NCI-H510A treated with DMSO at 0.1 percent for 48 hours (cell line): Measurements from ENCODE around the gene TIMM50.
A peak's percentile ranks its signal among the peaks of the same experiment; 100 is the strongest.

ENCODE experiments used
- DNase-seq: peaks from one replicate; lab custom pipeline; 2025; lab: John Stamatoyannopoulos, UW

The TIMM50 gene

GRCh38 chr19:39533003-39533512 is 52.4 kb downstream of the TIMM50 start:
- no peak for DNase-seq

DNA sequence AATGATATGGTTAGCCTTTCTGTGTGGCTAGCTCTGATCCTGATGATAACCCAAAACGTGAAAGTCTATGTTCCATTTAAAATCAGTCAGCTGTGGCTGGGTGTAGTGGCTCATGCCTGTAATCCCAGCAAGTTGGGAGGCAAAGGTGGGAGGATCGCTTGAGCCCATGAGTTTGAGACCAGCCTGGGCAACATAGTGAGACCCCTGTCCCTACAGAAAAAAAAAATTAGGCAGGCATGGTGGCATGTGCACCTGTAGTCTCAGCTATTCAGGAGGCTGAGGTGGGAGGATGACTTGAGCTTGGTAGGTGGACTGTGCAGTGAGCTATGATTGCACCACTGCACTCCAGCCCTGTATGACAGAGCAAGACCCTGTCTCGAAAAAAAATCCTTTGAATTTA is 53.2 kb downstream of the TIMM50 start:
- no peak for DNase-seq

GRCh38 chr19:39539165-39539517 is 58.5 kb downstream of the TIMM50 start:
- DNase-seq, result peak; percentile 11

- DNase-seq, result peak; percentile 96
Observed at GRCh38 chr19:39539518-39540332, 59.1 kb downstream of the TIMM50 start, which contains the start of gene EID2. Gene EID2, minus strand, starts transcription at chr19:39540161. Its CDS starts 82 bp downstream, at chr19:39540079.

DNA sequence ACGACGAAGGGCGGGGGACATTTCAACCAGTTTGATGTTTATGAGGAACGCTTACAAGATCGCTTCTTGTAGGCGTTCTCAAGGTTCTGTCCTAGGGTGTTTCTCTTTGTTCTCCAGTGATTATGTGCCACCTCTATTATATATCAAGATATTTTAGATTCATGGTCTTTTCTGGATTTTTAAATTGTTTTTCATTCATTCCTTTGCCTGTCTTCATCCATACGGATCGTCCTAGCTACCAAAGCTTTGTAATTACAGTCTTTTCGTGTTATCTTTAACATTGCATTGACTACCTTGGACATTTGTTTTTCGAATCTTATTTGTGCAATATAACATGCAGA is 59.7 kb downstream of the TIMM50 start:
- no peak for DNase-seq
